Measurements from ENCODE around the gene TSPO2. TPM values are rescaled to one million over a fixed set of nuclear protein-coding genes. Genes with fewer than 3 reads are reported as not detected.

TSPO2 gene
- total and polyA plus RNA-seq, 9 of the 15 experiments (the other 6 are each of a cell fraction or from before 2014, with no cell fraction given), result not detected

GRCh38 chr6:41027799-41028560 is 14.3 kb upstream of the TSPO2 start (continued):
- no peak for TF ChIP-seq RUNX1 (IDR thresholded peaks at IDR 0.05; ENCODE audit: low read depth)
- no peak for TF ChIP-seq ZNF316 (IDR thresholded peaks at IDR 0.05)
- TF ChIP-seq NRF1 (conservative IDR thresholded peaks at IDR 0.05 in 1 of 2, IDR thresholded peaks at IDR 0.05 in 1 of 2), result no peak
- TF ChIP-seq TSC22D4 (tag; IDR thresholded peaks at IDR 0.05), result no peak
- TF ChIP-seq CHD1 (IDR thresholded peaks at IDR 0.05; ENCODE audit: low read length), result no peak
- TF ChIP-seq ETS2 (tag; IDR thresholded peaks at IDR 0.05; ENCODE audit: borderline replicate concordance, poor library complexity, severe bottlenecking), result no peak
- no peak for TF ChIP-seq SIX5 (IDR thresholded peaks at IDR 0.05; ENCODE audit: borderline replicate concordance in 1 of 2, insufficient read depth in 1 of 2, low read depth in 1 of 2, low read length in 2 of 2)
- no peak for TF ChIP-seq ZNF655 (CRISPR knock-in tag; IDR thresholded peaks at IDR 0.05)
- no peak for TF ChIP-seq SMAD3 (CRISPR knock-in tag; conservative IDR thresholded peaks at IDR 0.05)
- TF ChIP-seq TRIM25 (IDR thresholded peaks at IDR 0.05; ENCODE audit: borderline replicate concordance), result no peak
- peak; percentile 79 for TF ChIP-seq AFF4 (CRISPR knock-in tag; IDR thresholded peaks at IDR 0.05)
- peak; percentile 95 for TF ChIP-seq RAD21 (CRISPR knock-in tag; conservative IDR thresholded peaks at IDR 0.05 in 1 of 2, IDR thresholded peaks at IDR 0.05 in 1 of 2)
- TF ChIP-seq ZNF217 (CRISPR knock-in tag; IDR thresholded peaks at IDR 0.05), result no peak
- no peak for TF ChIP-seq FOXA3 (CRISPR knock-in tag; conservative IDR thresholded peaks at IDR 0.05 in 1 of 2, IDR thresholded peaks at IDR 0.05 in 1 of 2)
- TF ChIP-seq ZSCAN29 (IDR thresholded peaks at IDR 0.05), result no peak
- no peak for TF ChIP-seq CBX2 (IDR thresholded peaks at IDR 0.05; ENCODE audit: insufficient read depth, low read length, poor library complexity, severe bottlenecking)
- no peak for TF ChIP-seq ZBTB34 (CRISPR knock-in tag; IDR thresholded peaks at IDR 0.05)
- no peak for TF ChIP-seq DLX4 (CRISPR knock-in tag; IDR thresholded peaks at IDR 0.05)

All from K562 (cell line).